ENCODE data around the gene OTULIN.

Gene OTULIN

GRCh38 chr5:14668181-14668591 is 3.7 kb downstream of the OTULIN start:
- DNase-seq (ENCODE audit: low read depth) = no peak

GRCh38 chr5:14669415-14669814 is 4.9 kb downstream of the OTULIN start:
- no peak for DNase-seq (ENCODE audit: low read depth)

GRCh38 chr5:14669975-14670374 is 5.5 kb downstream of the OTULIN start:
- no peak for DNase-seq (ENCODE audit: low read depth)

GRCh38 chr5:14671414-14671813 is 6.9 kb downstream of the OTULIN start:
- no peak for DNase-seq (ENCODE audit: low read depth)

- no peak for DNase-seq (ENCODE audit: low read depth)
Observed at GRCh38 chr5:14672082-14672481, 7.6 kb downstream of the OTULIN start.

GRCh38 chr5:14672484-14673394 is 8.2 kb downstream of the OTULIN start:
- no peak for DNase-seq (ENCODE audit: low read depth)

GRCh38 chr5:14673443-14673842 is 8.9 kb downstream of the OTULIN start:
- no peak for DNase-seq (ENCODE audit: low read depth)

GRCh38 chr5:14674983-14675854 is 10.7 kb downstream of the OTULIN start:
- DNase-seq (ENCODE audit: low read depth) = no peak

- no peak for DNase-seq (ENCODE audit: low read depth)
Observed at GRCh38 chr5:14675865-14676300, 11.4 kb downstream of the OTULIN start.

- no peak for DNase-seq (ENCODE audit: low read depth)
Observed at GRCh38 chr5:14676320-14676719, 11.8 kb downstream of the OTULIN start.

- DNase-seq (ENCODE audit: low read depth) = no peak
Observed at GRCh38 chr5:14678773-14679334, 14.3 kb downstream of the OTULIN start.

GRCh38 chr5:14679595-14679994 is 15.1 kb downstream of the OTULIN start:
- no peak for DNase-seq (ENCODE audit: low read depth)

- no peak for DNase-seq (ENCODE audit: low read depth)
Observed at GRCh38 chr5:14681236-14681752, 16.8 kb downstream of the OTULIN start.

- no peak for DNase-seq (ENCODE audit: low read depth)
Observed at GRCh38 chr5:14683906-14684455, 19.5 kb downstream of the OTULIN start.

- DNase-seq (ENCODE audit: low read depth) = no peak
Observed at GRCh38 chr5:14684757-14685156, 20.2 kb downstream of the OTULIN start.

GRCh38 chr5:14685757-14686156 is 21.2 kb downstream of the OTULIN start:
- no peak for DNase-seq (ENCODE audit: low read depth)

GRCh38 chr5:14686517-14686916 is 22.0 kb downstream of the OTULIN start:
- DNase-seq (ENCODE audit: low read depth) = no peak

- DNase-seq (ENCODE audit: low read depth) = no peak
Observed at GRCh38 chr5:14687023-14687665, 22.6 kb downstream of the OTULIN start.

GRCh38 chr5:14693070-14693469 is 28.6 kb downstream of the OTULIN start:
- DNase-seq (ENCODE audit: low read depth) = no peak

- no peak for DNase-seq (ENCODE audit: low read depth)
Observed at GRCh38 chr5:14695152-14695551, 30.6 kb downstream of the OTULIN start.

- no peak for DNase-seq (ENCODE audit: low read depth)
Observed at GRCh38 chr5:14696057-14696456, 31.5 kb downstream of the OTULIN start.

Measured in non-pigmented ciliary epithelial cell (primary cell).